Measurements from ENCODE around the gene FMN1. TPM values are rescaled to one million over a fixed set of nuclear protein-coding genes. Genes with fewer than 3 reads are reported as not detected.

FMN1 gene
- total and polyA plus RNA-seq, 10 of the 15 experiments (the other 5 are each of a cell fraction or from before 2014, with no cell fraction given), result 0.05 to 0.16 (median 0.08) TPM; not detected in 4

- TF ChIP-seq BHLHE40 (IDR thresholded peaks at IDR 0.05; ENCODE audit: borderline replicate concordance in 1 of 2, low read depth in 2 of 2, low read length in 1 of 2) (no peak), WRNIP1 (IDR thresholded peaks at IDR 0.05; ENCODE audit: borderline replicate concordance, low read depth, low read length) (no peak), NR2C1 (IDR thresholded peaks at IDR 0.05) (no peak), NFIC (IDR thresholded peaks at IDR 0.05; ENCODE audit: low read depth, low read length) (peak; percentile 56; the same call in 1 of the 2 replicates), CUX1 (IDR thresholded peaks at IDR 0.05; ENCODE audit: insufficient replicate concordance, low read depth, low read length) (no peak), BACH1 (IDR thresholded peaks at IDR 0.05; ENCODE audit: borderline replicate concordance) (peak; percentile 48; the same call in 1 of the 2 replicates), RB1 (IDR thresholded peaks at IDR 0.05; ENCODE audit: borderline replicate concordance) (no peak), STAT1 (conservative IDR thresholded peaks at IDR 0.05) (no peak), POU2F2 (IDR thresholded peaks at IDR 0.05; ENCODE audit: borderline replicate concordance, low read depth, low read length) (no peak), IKZF1 (conservative IDR thresholded peaks at IDR 0.05) (no peak), STAT3 (IDR thresholded peaks at IDR 0.05; ENCODE audit: low read depth, low read length) (no peak), SPI1 (IDR thresholded peaks at IDR 0.05; ENCODE audit: borderline replicate concordance, insufficient read depth, low read depth, low read length) (no peak), HDAC6 (IDR thresholded peaks at IDR 0.05; ENCODE audit: unreplicated experiment) (no peak), BCL11A (IDR thresholded peaks at IDR 0.05; ENCODE audit: low read depth, low read length) (peak; percentile 44; the same call in 1 of the 2 replicates), NFYB (IDR thresholded peaks at IDR 0.05; ENCODE audit: insufficient read depth, low read depth, low read length) (no peak), YBX1 (IDR thresholded peaks at IDR 0.05) (no peak), EP300 (IDR thresholded peaks at IDR 0.05; ENCODE audit: borderline replicate concordance in 1 of 2, control insufficient read depth in 1 of 2, low read depth in 2 of 2, low read length in 2 of 2) (peak in 1 of 2 experiments; percentile 39; a peak in 1 of 4 replicates), REST (IDR thresholded peaks at IDR 0.05; ENCODE audit: low read depth, low read length) (no peak), ATF2 (IDR thresholded peaks at IDR 0.05; ENCODE audit: low read length) (peak; percentile 51), IKZF2 (IDR thresholded peaks at IDR 0.05) (peak in 1 of 2 experiments; percentile 36; a peak in 3 of 4 replicates)
These were observed 7.1 kb upstream of the FMN1 start (continued) for GRCh38 chr15:33201491-33202231.

Measured in GM12878 (cell line).